Thyroid gland (tissue), 4 donors: Measurements from ENCODE around the gene OR4N2. TPM values are rescaled to one million over a fixed set of nuclear protein-coding genes. Genes with fewer than 3 reads are reported as not detected.
"Not testable (repeated sequence)": the region's sequence is repeated elsewhere in the genome, so short reads cannot be mapped to it uniquely, and the experiment has no call there.

ENCODE experiments used
- DNase-seq, 2 donors: peaks; one replicate each; pipeline ENCODE4 v3.0.0-alpha.2; 2019
- H3K27ac ChIP-seq, 3 donors: fragments of 200-600 bp; sonication (generic); 1 replicate in 2 of 3; 2 replicates in 1 of 3; pipeline ENCODE4 v1.5.1; 2016 to 2019; ENCODE audit warnings: mild to moderate bottlenecking in 1 of 3, moderate library complexity in 1 of 3
- H3K27me3 ChIP-seq: fragments of 200-600 bp; sonication (generic); one replicate; pipeline ENCODE4 v1.5.1; 2019
- H3K36me3 ChIP-seq, 2 donors: fragments of 200-600 bp; sonication (generic); one replicate each; pipeline ENCODE4 v1.5.1; 2016 to 2019
- H3K4me1 ChIP-seq, 2 donors: fragments of 200-600 bp; sonication (generic); one replicate each; pipeline ENCODE4 v1.5.1; 2017 to 2019
- H3K4me3 ChIP-seq, 3 donors: fragments of 200-600 bp; sonication (generic); replicated peaks in 1 of 3; 1 replicate in 2 of 3; 2 replicates in 1 of 3; pipeline ENCODE4 v1.5.1; 2016; ENCODE audit warnings: mild to moderate bottlenecking in 1 of 3
- H3K9me3 ChIP-seq: fragments of 200-600 bp; sonication (generic); one replicate; pipeline ENCODE4 v1.5.1; 2017
- CTCF ChIP-seq, 6 experiments: fragments of 200-600 bp in 3 of 6; fragments of 450-650 bp in 3 of 6; sonication (generic) in 3 of 6; IDR thresholded peaks; one replicate each; pipeline ENCODE4 v1.5.1; 2016 to 2019; ENCODE audit warnings: antibody characterized with exemption in 6 of 6, mild to moderate bottlenecking in 2 of 6, inconsistent platforms in 1 of 6, moderate library complexity in 1 of 6
- POLR2A ChIP-seq, 2 donors: fragments of 450-650 bp; IDR thresholded peaks; one replicate each; pipeline ENCODE4 v1.6.1; 2017; ENCODE audit warnings: antibody characterized with exemption in 2 of 2, mild to moderate bottlenecking in 2 of 2, moderate library complexity in 1 of 2
- WGBS, 2 donors: methylation state at CpG; one replicate each; pipeline ENCODE4 v1.1.5; 2017; 5-methylcytosine and 5-hydroxymethylcytosine counted together
- intact Hi-C: fragments of 100-400 bp; cut with DNase I; formaldehyde crosslinking; loops from one replicate; pipeline ENCODE4 v1.15.1; 2023
- total RNA-seq, 4 donors: library from RNA; depleted of rRNA; stranded (reverse); fragments of >200 nt; gene quantifications; one replicate each; pipeline ENCODE4 v1.2.3, GENCODE V29; 2016

Gene OR4N2
- total RNA-seq, 4 donors from 2014 or later: not detected

- intact Hi-C loops, H3K4me3 ChIP-seq, H3K4me1 ChIP-seq, H3K27ac ChIP-seq, H3K36me3 ChIP-seq, H3K9me3 ChIP-seq, H3K27me3 ChIP-seq, DNase-seq: not testable (repeated sequence)
- WGBS, 2 donors: 71 to 77% methylated on average over 10 of the region's 10 CpGs
These were observed 7.0 kb upstream of the OR4N2 start for GRCh38 chr14:19796520-19797108.

GRCh38 chr14:19799880-19800279, 3.7 kb upstream of the OR4N2 start:
- Histone ChIP-seq H3K36me3 (no peaks in the 10 kb centered on the region), H3K27ac (no peak overlapping the region), H3K9me3 (no peaks in the 10 kb centered on the region), H3K27me3 (no peaks in the 10 kb centered on the region), H3K4me1 (no peaks in the 10 kb centered on the region), H3K4me3 (no peak overlapping the region)
- no peak for DNase-seq
- 77 to 81% methylated on average over 2 to 5 of the region's 5 CpGs for WGBS, 2 donors
- intact Hi-C loops: no loop called here
- no peak for TF ChIP-seq POLR2A (IDR thresholded peaks at IDR 0.05)
- TF ChIP-seq CTCF (IDR thresholded peaks at IDR 0.05): no peak

- intact Hi-C loops: no loop called here
- no peak for DNase-seq
- Histone ChIP-seq H3K27ac (no peak overlapping the region), H3K36me3 (no peaks in the 10 kb centered on the region), H3K27me3 (no peaks in the 10 kb centered on the region), H3K9me3 (no peaks in the 10 kb centered on the region), H3K4me3 (no peak overlapping the region), H3K4me1 (no peaks in the 10 kb centered on the region)
- no peak for TF ChIP-seq POLR2A (IDR thresholded peaks at IDR 0.05)
- TF ChIP-seq CTCF (IDR thresholded peaks at IDR 0.05): no peak
- WGBS, 2 donors: 80 to 89% methylated on average over 11 to 17 of the region's 17 CpGs
These were observed 3.1 kb upstream of the OR4N2 start for GRCh38 chr14:19800282-19801117.

- 74 to 85% methylated on average over 7 to 13 of the region's 13 CpGs for WGBS, 2 donors
- Histone ChIP-seq H3K4me3 (no peak overlapping the region), H3K27me3 (no peaks in the 10 kb centered on the region), H3K27ac (no peak overlapping the region), H3K4me1 (no peaks in the 10 kb centered on the region), H3K36me3 (no peaks in the 10 kb centered on the region), H3K9me3 (no peaks in the 10 kb centered on the region)
- intact Hi-C loops: no loop called here
- TF ChIP-seq CTCF (IDR thresholded peaks at IDR 0.05) (no peak), POLR2A (IDR thresholded peaks at IDR 0.05) (no peak)
- DNase-seq: no peak
These were observed 2.5 kb upstream of the OR4N2 start for GRCh38 chr14:19801118-19801464.

GRCh38 chr14:19813171-19813920, 9.8 kb downstream of the OR4N2 start:
- WGBS, 2 donors: 51 to 52% methylated on average over 4 of the region's 4 CpGs
- H3K9me3 ChIP-seq, intact Hi-C loops, H3K36me3 ChIP-seq, H3K27ac ChIP-seq, H3K4me3 ChIP-seq, DNase-seq, H3K27me3 ChIP-seq, H3K4me1 ChIP-seq: not testable (repeated sequence)

- H3K9me3 ChIP-seq, intact Hi-C loops: not testable (repeated sequence)
These were observed 16.3 kb downstream of the OR4N2 start for GRCh38 chr14:19819879-19820278.

GRCh38 chr14:19821016-19821415, 17.4 kb downstream of the OR4N2 start:
- H3K4me1 ChIP-seq, H3K9me3 ChIP-seq, H3K27me3 ChIP-seq, H3K4me3 ChIP-seq, H3K36me3 ChIP-seq, DNase-seq, intact Hi-C loops, H3K27ac ChIP-seq: not testable (repeated sequence)
- WGBS, 2 donors: 63 to 68% methylated on average over 6 of the region's 6 CpGs

More at GRCh38 chr14:19819879-19820278, 16.3 kb downstream of the OR4N2 start:
- WGBS, 2 donors: 56 to 73% methylated on average over 1 of the region's 1 CpG
- H3K27ac ChIP-seq, DNase-seq, H3K4me1 ChIP-seq, H3K4me3 ChIP-seq, H3K36me3 ChIP-seq, H3K27me3 ChIP-seq: not testable (repeated sequence)
